H1 (cell line): ENCODE measurements around the gene IRF2BP2. TPM values are rescaled to one million over a fixed set of nuclear protein-coding genes. Genes with fewer than 3 reads are reported as not detected.

Experiments used
- CTCF ChIA-PET: fragments of 300-600 bp; sonication (Branson Sonifier 250); formaldehyde crosslinking; loops from one replicate; lab custom pipeline; 2021; ENCODE audit not compliant: partially characterized antibody; lab: Charles Lee
- POLR2A ChIA-PET: fragments of 300-600 bp; sonication (Branson Sonifier 250); formaldehyde crosslinking; loops from one replicate; lab custom pipeline; 2021; ENCODE audit warnings: inconsistent platforms; ENCODE audit not compliant: partially characterized antibody; lab: Charles Lee
- DNase-seq, 2 experiments: peaks; one replicate each; pipeline versions ENCODE4 v3.0.0 to v3.0.0-alpha.2; 2010 to 2022; ENCODE audit warnings: low spot score in 2 of 2, low read depth in 1 of 2, mixed read lengths in 1 of 2
- FAIRE-seq: peaks from 2 replicates; lab custom pipeline; 2011; peaks lifted over from hg19 to GRCh38; lab: Jason Lieb, UNC
- H2AFZ ChIP-seq: 2 replicates; pipeline ENCODE4 v1.8.1; 2012; ENCODE audit warnings: low read length, inconsistent platforms
- H2AK5ac ChIP-seq: 2 replicates; pipeline ENCODE4 v1.6.1; 2013; ENCODE audit warnings: low read depth, low read length
- H2BK120ac ChIP-seq: replicated peaks from 2 replicates; pipeline ENCODE3; 2013; ENCODE audit warnings: low read depth, low read length, inconsistent platforms
- H2BK12ac ChIP-seq: 2 replicates; pipeline ENCODE4 v1.6.1; 2013; ENCODE audit warnings: low read depth, low read length
- H2BK15ac ChIP-seq: 2 replicates; pipeline ENCODE4 v1.6.1; 2013; ENCODE audit warnings: low read length
- H2BK20ac ChIP-seq: 2 replicates; pipeline ENCODE4 v1.6.1; 2013; ENCODE audit warnings: low read length
- H2BK5ac ChIP-seq: 2 replicates; pipeline ENCODE4 v1.6.1; 2013; ENCODE audit warnings: low read depth, low read length
- H3K14ac ChIP-seq: 2 replicates; pipeline ENCODE4 v1.6.1; 2013; ENCODE audit warnings: inconsistent platforms; ENCODE audit not compliant: insufficient read length
- H3K18ac ChIP-seq: 2 replicates; pipeline ENCODE4 v1.6.1; 2013; ENCODE audit warnings: low read length; ENCODE audit errors: extremely low read depth
- H3K23ac ChIP-seq: 2 replicates; pipeline ENCODE4 v1.6.1; 2013; ENCODE audit warnings: inconsistent platforms; ENCODE audit not compliant: insufficient read length
- H3K23me2 ChIP-seq: 2 replicates; pipeline ENCODE4 v1.6.1; 2013; ENCODE audit warnings: low read depth, low read length
- H3K27ac ChIP-seq: 2 replicates; pipeline ENCODE4 v1.6.1; 2011; ENCODE audit warnings: low read depth, low read length, inconsistent platforms
- H3K27me3 ChIP-seq, 4 experiments: replicated peaks in 1 of 4; 1 replicate in 1 of 4; 2 replicates in 3 of 4; pipeline versions ENCODE4 v1.6.1 to v1.8.1; 2011 to 2013; ENCODE audit warnings: low read length in 3 of 4, mild to moderate bottlenecking in 3 of 4, inconsistent platforms in 2 of 4, mixed read lengths in 2 of 4, moderate library complexity in 1 of 4; ENCODE audit not compliant: control insufficient read depth in 3 of 4, insufficient read depth in 3 of 4; ENCODE audit errors: extremely low read depth in 1 of 4
- H3K36me3 ChIP-seq, 4 experiments: 2 replicates each; pipeline versions ENCODE4 v1.6.1 to v1.8.1; 2011 to 2013; ENCODE audit warnings: mild to moderate bottlenecking in 4 of 4, low read length in 3 of 4, moderate library complexity in 2 of 4, control low read depth in 1 of 4, inconsistent platforms in 1 of 4; ENCODE audit not compliant: insufficient read depth in 4 of 4, control insufficient read depth in 2 of 4
- H3K4ac ChIP-seq: replicated peaks from 2 replicates; pipeline ENCODE3; 2013; ENCODE audit warnings: low read length, low read depth, mixed read lengths, inconsistent platforms; ENCODE audit not compliant: insufficient read length
- H3K4me1 ChIP-seq, 4 experiments: replicated peaks in 1 of 4; 1 replicate in 1 of 4; 2 replicates in 3 of 4; pipeline versions ENCODE4 v1.6.1 to v1.8.1; 2011 to 2013; ENCODE audit warnings: low read length in 3 of 4, inconsistent platforms in 2 of 4, mixed read lengths in 1 of 4; ENCODE audit not compliant: insufficient read depth in 4 of 4, control insufficient read depth in 3 of 4
- H3K4me2 ChIP-seq, 2 experiments: 2 replicates each; pipeline versions ENCODE4 v1.6.1 to v1.8.1; 2011 to 2013; ENCODE audit warnings: low read depth in 2 of 2, low read length in 2 of 2, control low read depth in 1 of 2, inconsistent platforms in 1 of 2, mild to moderate bottlenecking in 1 of 2; ENCODE audit not compliant: insufficient read depth in 1 of 2
- H3K4me3 ChIP-seq, 4 experiments: fragments of 200-600, 300-600 bp in 1 of 4; sonication (generic), shearing (Covaris generic), sonication (Bioruptor Twin) in 1 of 4; 2 replicates each; pipeline versions ENCODE4 v1.5.1 to v1.8.1; 2011 to 2016; ENCODE audit warnings: low read length in 4 of 4, low read depth in 3 of 4, control low read depth in 2 of 4, inconsistent platforms in 2 of 4, mild to moderate bottlenecking in 2 of 4, mixed read lengths in 1 of 4, moderate library complexity in 1 of 4; ENCODE audit not compliant: insufficient read depth in 2 of 4; ENCODE audit errors: extremely low read depth in 1 of 4
- H3K56ac ChIP-seq: replicated peaks from 2 replicates; pipeline ENCODE3; 2013; ENCODE audit warnings: low read depth, mild to moderate bottlenecking, mixed read lengths, low read length, inconsistent platforms; ENCODE audit not compliant: insufficient read length
- H3K79me1 ChIP-seq: 2 replicates; pipeline ENCODE4 v1.6.1; 2013; ENCODE audit warnings: low read depth, low read length, control low read depth
- H3K79me2 ChIP-seq, 2 experiments: 2 replicates each; pipeline versions ENCODE4 v1.6.1 to v1.8.1; 2012 to 2013; ENCODE audit warnings: low read length in 2 of 2, mild to moderate bottlenecking in 2 of 2, inconsistent platforms in 1 of 2; ENCODE audit not compliant: insufficient read depth in 2 of 2, control insufficient read depth in 1 of 2
- H3K9ac ChIP-seq, 4 experiments: replicated peaks in 1 of 4; 1 replicate in 1 of 4; 2 replicates in 3 of 4; pipeline versions ENCODE4 v1.6.1 to v1.8.1; 2011 to 2013; ENCODE audit warnings: low read depth in 3 of 4, low read length in 3 of 4, control low read depth in 2 of 4, mild to moderate bottlenecking in 2 of 4, moderate library complexity in 2 of 4, inconsistent platforms in 1 of 4; ENCODE audit errors: extremely low read depth in 1 of 4
- H3K9me3 ChIP-seq, 2 experiments: 2 replicates each; pipeline versions ENCODE4 v1.6.1 to v1.8.1; 2012 to 2013; ENCODE audit warnings: mild to moderate bottlenecking in 2 of 2, moderate library complexity in 2 of 2, control low read depth in 1 of 2, inconsistent platforms in 1 of 2, low read depth in 1 of 2, low read length in 1 of 2, mixed read lengths in 1 of 2; ENCODE audit not compliant: insufficient read depth in 2 of 2
- H4K20me1 ChIP-seq, 2 experiments: replicated peaks in 1 of 2; 2 replicates each; pipeline versions ENCODE3 to v1.8.1; 2011 to 2013; ENCODE audit warnings: inconsistent platforms in 2 of 2, low read length in 2 of 2, mild to moderate bottlenecking in 1 of 2; ENCODE audit not compliant: insufficient read depth in 2 of 2, control insufficient read depth in 1 of 2
- H4K5ac ChIP-seq: 2 replicates; pipeline ENCODE4 v1.6.1; 2013; ENCODE audit warnings: low read length, low read depth, mixed read lengths, inconsistent platforms; ENCODE audit not compliant: insufficient read length
- H4K8ac ChIP-seq: 2 replicates; pipeline ENCODE4 v1.8.0; 2013; ENCODE audit warnings: mild to moderate bottlenecking, moderate library complexity, low read length, inconsistent platforms; ENCODE audit not compliant: insufficient read depth; ENCODE audit errors: extremely low read depth
- H4K91ac ChIP-seq: replicated peaks from 2 replicates; pipeline ENCODE3; 2013; ENCODE audit warnings: low read length, mixed read lengths, inconsistent platforms; ENCODE audit not compliant: insufficient read length
- ASH2L ChIP-seq: fragments of 200-600, 300-600 bp; sonication (generic); IDR thresholded peaks from one replicate; pipeline ENCODE4 v1.7.1; 2017; ENCODE audit warnings: low read length
- CEBPB ChIP-seq: IDR thresholded peaks from 2 replicates; pipeline ENCODE4 v1.6.1; 2012; ENCODE audit warnings: low read depth, low read length
- CREB1 ChIP-seq: IDR thresholded peaks from 2 replicates; pipeline ENCODE4 v1.6.1; 2012; ENCODE audit warnings: inconsistent platforms
- EGR1 ChIP-seq: IDR thresholded peaks from 2 replicates; pipeline ENCODE4 v1.6.1; 2011; ENCODE audit warnings: low read depth, low read length, borderline replicate concordance
- JUN ChIP-seq: IDR thresholded peaks from 2 replicates; pipeline ENCODE4 v1.6.1; 2011; ENCODE audit warnings: low read depth, mild to moderate bottlenecking, improper control_type of control experiment, low read length
- KDM1A ChIP-seq: fragments of 200-600, 300-600 bp; sonication (generic); IDR thresholded peaks from 2 replicates; pipeline ENCODE4 v1.7.1; 2016; ENCODE audit warnings: mild to moderate bottlenecking, low read length, borderline replicate concordance
- KDM4A ChIP-seq: IDR thresholded peaks from one replicate; pipeline ENCODE4 v1.7.1; 2012; ENCODE audit warnings: low read depth, mild to moderate bottlenecking, moderate library complexity, low read length, inconsistent platforms; ENCODE audit not compliant: severe bottlenecking
- POLR2A ChIP-seq, 2 experiments: IDR thresholded peaks; 1 replicate in 1 of 2; 2 replicates in 1 of 2; pipeline ENCODE4 v1.6.1; 2011; ENCODE audit warnings: low read depth in 2 of 2, low read length in 2 of 2, mild to moderate bottlenecking in 2 of 2; ENCODE audit errors: control extremely low read depth in 1 of 2
- SP2 ChIP-seq: IDR thresholded peaks from 2 replicates; pipeline ENCODE4 v1.6.1; 2012; ENCODE audit warnings: mild to moderate bottlenecking, low read length, inconsistent platforms
- WGBS, 2 experiments: shearing (Covaris generic) in 1 of 2; methylation state at CpG; one replicate each; pipeline versions ENCODE4 v1.1.6 to v1.1.7; 2013 to 2015; ENCODE audit warnings: low lambda C conversion rate in 2 of 2, mixed read lengths in 2 of 2, inconsistent platforms in 1 of 2, low coverage in 1 of 2, missing lambda C conversion rate in 1 of 2; ENCODE audit not compliant: insufficient replicate concordance in 2 of 2, insufficient coverage in 1 of 2, insufficient read length in 1 of 2; ENCODE audit errors: extremely low coverage in 1 of 2, missing lambda C conversion rate in 1 of 2; 5-methylcytosine and 5-hydroxymethylcytosine counted together
- polyA plus RNA-seq, 7 experiments: library from polyadenylated mRNA; depleted of rRNA in 3 of 7; stranded (reverse) in 5 of 7; unstranded in 2 of 7; fragments of >200 nt in 5 of 7; fragments of 200-250 nt in 2 of 7; gene quantifications; 1 replicate in 5 of 7; 2 replicates in 1 of 7; 4 replicates in 1 of 7; pipeline versions ENCODE4 v1.2.1 to v1.2.3, GENCODE V29; 2011 to 2013; ENCODE audit warnings: missing spikeins in 2 of 7, mixed read lengths in 2 of 7
- total RNA-seq: library from RNA; stranded (reverse); fragmentation: NEBNext Ultra II Directional; extraction: Animal tissue kit (Norgen Biotek cat#: 25700); gene quantifications from 2 replicates; pipeline ENCODE4 v1.2.1, GENCODE V29; 2021
- TF ChIP-seq, protein P1 (sequence below): IDR thresholded peaks from 2 replicates; pipeline ENCODE4 v1.6.1; 2012; ENCODE audit warnings: inconsistent platforms
- TF ChIP-seq, protein P2 (sequence below): IDR thresholded peaks from 2 replicates; pipeline ENCODE4 v1.6.1; 2011; ENCODE audit warnings: low read length, improper control_type of control experiment

Gene IRF2BP2
- total and polyA plus RNA-seq, 2 of the 8 experiments (the other 6 are each of a cell fraction or from before 2014, with no cell fraction given): 24.9 to 67.5 TPM

DNA sequence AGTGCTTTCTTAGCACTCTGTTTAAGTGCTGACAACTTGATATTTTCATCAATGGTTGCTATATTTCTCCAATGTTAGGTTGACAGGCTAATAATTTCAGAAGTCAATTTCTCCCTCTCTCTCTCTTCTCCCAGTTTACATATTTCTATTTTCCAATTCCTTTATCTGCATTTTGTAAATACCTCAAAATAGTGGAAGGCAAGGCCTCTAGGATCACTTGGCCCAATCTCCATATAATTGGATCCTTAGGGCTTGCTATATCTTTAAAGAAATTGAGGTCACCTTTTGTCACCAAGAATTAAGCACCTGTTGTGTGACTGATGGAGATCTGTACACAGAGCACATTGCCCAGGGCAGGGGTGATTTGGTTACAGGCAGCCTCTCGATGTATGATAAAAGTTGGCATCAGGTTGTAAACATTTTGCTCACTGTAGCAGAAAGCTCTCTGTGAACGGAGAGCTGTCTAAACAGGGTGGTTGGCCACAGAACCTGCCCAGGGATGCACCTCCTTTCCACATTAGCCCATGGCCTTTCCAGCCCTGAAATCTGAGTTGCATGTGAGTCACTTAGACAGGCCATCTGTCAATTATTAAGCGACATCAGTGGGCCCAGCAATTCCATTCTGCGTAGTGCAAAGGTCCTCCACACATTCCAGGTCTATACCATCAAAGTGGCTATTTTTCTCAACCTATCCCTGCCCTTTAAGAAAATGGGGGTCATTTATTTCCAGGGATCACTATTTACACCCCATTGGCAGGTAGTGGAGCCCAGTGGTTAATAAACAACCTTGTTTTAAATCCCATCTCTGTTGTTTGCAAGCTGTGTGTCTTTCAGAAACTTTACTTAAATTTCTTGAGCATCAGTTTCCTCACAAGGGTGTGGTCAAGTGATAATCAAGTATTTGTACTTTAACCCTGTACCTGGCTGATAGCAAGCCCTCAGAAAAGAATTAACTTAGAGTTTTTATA is 29.1 kb upstream of the IRF2BP2 start:
- Histone ChIP-seq H3K79me1 (no peaks in the 10 kb centered on the region; the same call in 1 of the 2 replicates), H2BK120ac (no peak overlapping the region), H2BK5ac (no peak overlapping the region), H3K14ac (no peak overlapping the region), H3K4me3 (no peak overlapping the region), H3K27me3 (no peaks in the 10 kb centered on the region), H3K18ac (no peak overlapping the region), H2BK12ac (no peak overlapping the region; the same call in 1 of the 2 replicates), H2AK5ac (no peak overlapping the region), H4K20me1 (no peaks in the 10 kb centered on the region), H3K36me3 (no peaks in the 10 kb centered on the region), H3K56ac (no peak overlapping the region), H4K5ac (no peak overlapping the region), H3K9me3 (no peaks in the 10 kb centered on the region), H4K8ac (no peak overlapping the region), H3K23ac (no peak overlapping the region), H3K27ac (no peak overlapping the region), H4K91ac (no peak overlapping the region), H3K4me1 (peaks cover 0 to 3% (median 0%) of the 10 kb centered on the region in 4 experiments; a peak in 1 of 7 replicates), H3K79me2 (no peaks in the 10 kb centered on the region), H3K23me2 (no peaks in the 10 kb centered on the region; the same call in 1 of the 2 replicates), H3K4me2 (no peak overlapping the region), H2BK20ac (no peak overlapping the region), H2AFZ (no peak overlapping the region), H3K4ac (no peak overlapping the region), H2BK15ac (no peak overlapping the region), H3K9ac (no peak overlapping the region)
- no peak for DNase-seq
- ChIA-PET POLR2A (interaction anchor here (0.7 kb wide), 1 partner anchor 17 kb away, joined by 3 read pairs; no protein-coding TSS in a partner anchor), CTCF (no interaction called here)
- WGBS, 2 experiments: 87% methylated on average over 4 of the region's 4 CpGs; no CpG with 5 or more reads in 1 of the 2 experiments
- FAIRE-seq: no peak
- TF ChIP-seq ASH2L: no peak
- TF ChIP-seq, protein P1, sequence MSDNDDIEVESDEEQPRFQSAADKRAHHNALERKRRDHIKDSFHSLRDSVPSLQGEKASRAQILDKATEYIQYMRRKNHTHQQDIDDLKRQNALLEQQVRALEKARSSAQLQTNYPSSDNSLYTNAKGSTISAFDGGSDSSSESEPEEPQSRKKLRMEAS: no peak
- TF ChIP-seq KDM1A: no peak
- no peak for TF ChIP-seq SP2
- no peak for TF ChIP-seq CEBPB
- no peak for TF ChIP-seq POLR2A (IDR thresholded peaks at IDR 0.05; ENCODE audit: control extremely low read depth in 1 of 2, low read depth in 2 of 2, low read length in 2 of 2)
- no peak for TF ChIP-seq JUN
- TF ChIP-seq KDM4A: no peak
- TF ChIP-seq EGR1: no peak
- no peak for TF ChIP-seq CREB1
- TF ChIP-seq, protein P2, sequence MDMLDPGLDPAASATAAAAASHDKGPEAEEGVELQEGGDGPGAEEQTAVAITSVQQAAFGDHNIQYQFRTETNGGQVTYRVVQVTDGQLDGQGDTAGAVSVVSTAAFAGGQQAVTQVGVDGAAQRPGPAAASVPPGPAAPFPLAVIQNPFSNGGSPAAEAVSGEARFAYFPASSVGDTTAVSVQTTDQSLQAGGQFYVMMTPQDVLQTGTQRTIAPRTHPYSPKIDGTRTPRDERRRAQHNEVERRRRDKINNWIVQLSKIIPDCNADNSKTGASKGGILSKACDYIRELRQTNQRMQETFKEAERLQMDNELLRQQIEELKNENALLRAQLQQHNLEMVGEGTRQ: no peak
